GM12878 (cell line): ENCODE results near the gene XIAP. TPM values are rescaled to one million over a fixed set of nuclear protein-coding genes. Genes with fewer than 3 reads are reported as not detected.

Source experiments
- ATAC-seq: fragments of 200-7000 bp; cut with Tn5 transposase; 3 replicates; pipeline ENCODE4 v1.9.1; 2020; ENCODE audit warnings: mild to moderate bottlenecking, moderate library complexity
- BruUV-seq: library from RNA; stranded (reverse); fragments of 400-500 nt; replicated peaks from 2 replicates; lab custom pipeline; 2021; lab: Mats Ljungman, UMichigan
- CTCF ChIA-PET: fragments of 300-600 bp; sonication (Branson Sonifier 250); formaldehyde crosslinking; extraction: SDS; loops from one replicate; lab custom pipeline; 2021; ENCODE audit warnings: inconsistent platforms; lab: Yijun Ruan, JAX
- POLR2A ChIA-PET: fragments of 350-600 bp; formaldehyde crosslinking; extraction: SDS; loops from one replicate; lab custom pipeline; 2021; ENCODE audit warnings: inconsistent platforms; lab: Charles Lee
- RAD21 ChIA-PET: fragments of 300-600 bp; sonication (Branson Sonifier 250); formaldehyde crosslinking; loops from one replicate; lab custom pipeline; 2023; ENCODE audit warnings: antibody characterized with exemption; ENCODE audit not compliant: unreplicated experiment; lab: Charles Lee
- SMC1A ChIA-PET: fragments of 300-600 bp; sonication (Branson Sonifier 250); formaldehyde crosslinking; loops from one replicate; lab custom pipeline; 2023; ENCODE audit not compliant: unreplicated experiment, uncharacterized antibody; lab: Charles Lee
- DNase-seq: peaks from one replicate; pipeline ENCODE4 v3.0.0-alpha.2; 2011; ENCODE audit warnings: low read depth, low spot score
- FAIRE-seq: peaks from 3 replicates; lab custom pipeline; 2011; peaks lifted over from hg19 to GRCh38; lab: Jason Lieb, UNC
- H2AFZ ChIP-seq: 2 replicates; pipeline ENCODE4 v1.6.0; 2011; ENCODE audit warnings: low read depth, low read length, control low read depth; ENCODE audit not compliant: control insufficient read depth
- H3K27ac ChIP-seq: 2 replicates; pipeline ENCODE4 v1.5.1; 2011; ENCODE audit warnings: control low read depth; ENCODE audit not compliant: control insufficient read depth, insufficient read depth
- H3K27me3 ChIP-seq, 2 experiments: replicated peaks in 1 of 2; 2 replicates each; pipeline versions ENCODE4 v1.6.0 to v1.6.1; 2011; ENCODE audit warnings: low read length in 1 of 2; ENCODE audit not compliant: control insufficient read depth in 2 of 2, insufficient read depth in 2 of 2
- H3K36me3 ChIP-seq, 2 experiments: 2 replicates each; pipeline ENCODE4 v1.5.1; 2011; ENCODE audit warnings: low read length in 1 of 2; ENCODE audit not compliant: control insufficient read depth in 2 of 2, insufficient read depth in 2 of 2
- H3K4me1 ChIP-seq: 2 replicates; pipeline ENCODE4 v1.6.1; 2011; ENCODE audit warnings: mild to moderate bottlenecking, low read length, moderate library complexity, mixed read lengths; ENCODE audit not compliant: control insufficient read depth, insufficient read depth
- H3K4me2 ChIP-seq: 2 replicates; pipeline ENCODE4 v1.6.0; 2011; ENCODE audit warnings: control low read depth; ENCODE audit not compliant: control insufficient read depth, insufficient read depth
- H3K4me3 ChIP-seq: fragments of 200-600 bp; sonication (generic); 2 replicates; pipeline ENCODE4 v1.5.1; 2016
- H3K79me2 ChIP-seq: 2 replicates; pipeline ENCODE4 v1.6.0; 2011; ENCODE audit warnings: low read length; ENCODE audit not compliant: control insufficient read depth, insufficient read depth
- H3K9ac ChIP-seq: 2 replicates; pipeline ENCODE4 v1.8.0; 2011; ENCODE audit warnings: low read length, control low read depth, mixed read lengths; ENCODE audit not compliant: control insufficient read depth, insufficient read depth
- H3K9me3 ChIP-seq: replicated peaks from 3 replicates; pipeline ENCODE4 v1.5.1; 2011; ENCODE audit warnings: mild to moderate bottlenecking, low read length; ENCODE audit not compliant: control insufficient read depth, insufficient read depth
- H4K20me1 ChIP-seq: 2 replicates; pipeline ENCODE4 v1.6.0; 2011; ENCODE audit not compliant: control insufficient read depth, insufficient read depth
- CBX5 ChIP-seq: sonication (generic); IDR thresholded peaks from 2 replicates; pipeline ENCODE4 v1.6.1; 2016; ENCODE audit warnings: low read depth, moderate library complexity, mild to moderate bottlenecking, inconsistent platforms
- NFYB ChIP-seq: IDR thresholded peaks from 2 replicates; pipeline ENCODE4 v1.6.1; 2011; ENCODE audit warnings: low read depth, mild to moderate bottlenecking, low read length, improper control_type of control experiment, moderate library complexity; ENCODE audit not compliant: insufficient read depth
- NR2C1 ChIP-seq: fragments of 450-650 bp; IDR thresholded peaks from 2 replicates; pipeline ENCODE4 v1.6.1; 2017; ENCODE audit warnings: antibody characterized with exemption, mild to moderate bottlenecking, moderate library complexity
- NRF1 ChIP-seq: conservative IDR thresholded peaks from 2 replicates; pipeline ENCODE4 v1.6.1; 2011; ENCODE audit warnings: mild to moderate bottlenecking, low read depth, low read length, improper control_type of control experiment
- PML ChIP-seq: IDR thresholded peaks from 2 replicates; pipeline ENCODE4 v1.6.1; 2012; ENCODE audit warnings: low read length, inconsistent platforms
- POU2F2 ChIP-seq: IDR thresholded peaks from 3 replicates; pipeline ENCODE4 v1.6.1; 2011; ENCODE audit warnings: low read depth, mild to moderate bottlenecking, low read length, borderline replicate concordance
- SMARCA5 ChIP-seq: fragments of 450-650 bp; IDR thresholded peaks from 2 replicates; pipeline ENCODE4 v1.6.1; 2017; ENCODE audit warnings: mild to moderate bottlenecking
- SP1 ChIP-seq: IDR thresholded peaks from one replicate; pipeline ENCODE4 v1.6.1; 2011; ENCODE audit warnings: low read depth, low read length
- YBX1 ChIP-seq: fragments of 450-650 bp; IDR thresholded peaks from 2 replicates; pipeline ENCODE4 v1.6.1; 2016; ENCODE audit warnings: antibody characterized with exemption
- ZNF622 ChIP-seq: fragments of 450-650 bp; IDR thresholded peaks from 2 replicates; pipeline ENCODE4 v1.6.1; 2017; ENCODE audit warnings: mild to moderate bottlenecking, inconsistent platforms
- WGBS: methylation state at CpG from one replicate; pipeline ENCODE4 v1.1.6; 2016; ENCODE audit warnings: low lambda C conversion rate; ENCODE audit not compliant: insufficient replicate concordance, insufficient coverage; ENCODE audit errors: missing lambda C conversion rate; 5-methylcytosine and 5-hydroxymethylcytosine counted together
- in situ Hi-C: fragments of 300-500 bp; cut with MboI; formaldehyde crosslinking; loops from 9 replicates; pipeline ENCODE4 v1.14.3; 2018; ENCODE audit warnings: mixed read lengths
- intact Hi-C: fragments of 100-400 bp; cut with micrococcal nuclease; formaldehyde crosslinking; loops from one replicate; pipeline ENCODE4 v1.14.2; 2022; ENCODE audit not compliant: unreplicated experiment
- polyA plus RNA-seq, 11 experiments: library from polyadenylated mRNA; depleted of rRNA in 4 of 11; unstranded in 6 of 11; stranded (reverse) in 5 of 11; fragments of >200 nt; fragmentation: Nextera tagmentation in 4 of 11; fragmentation: Illumina TruSeq in 1 of 11; extraction: Ambion mirVana in 4 of 11; extraction: Trizol in 1 of 11; gene quantifications; 1 replicate in 1 of 11; 2 replicates in 10 of 11; pipeline versions ENCODE4 v1.2.1 to v1.2.3, GENCODE V29; 2011 to 2016; ENCODE audit warnings: inconsistent platforms in 2 of 11, missing spikeins in 2 of 11, low read depth in 1 of 11
- total RNA-seq, 4 experiments: library from RNA; depleted of rRNA in 3 of 4; stranded (reverse); fragments of >200 nt in 3 of 4; fragmentation: Illumina TruSeq in 1 of 4; extraction: Trizol in 1 of 4; gene quantifications; 2 replicates each; pipeline versions ENCODE4 v1.2.1 to v1.2.3, GENCODE V29; 2013 to 2021
- TF ChIP-seq, protein P1 (sequence below): fragments of 450-650 bp; IDR thresholded peaks from 2 replicates; pipeline ENCODE4 v1.6.1; 2017; ENCODE audit warnings: mild to moderate bottlenecking, low read depth, inconsistent platforms; ENCODE audit not compliant: poor library complexity, severe bottlenecking
- TF ChIP-seq, protein P2 (sequence below): fragments of 450-650 bp; formaldehyde crosslinking; IDR thresholded peaks from 2 replicates; pipeline ENCODE4 v1.4.0; 2020; ENCODE audit warnings: mild to moderate bottlenecking, moderate library complexity
- TF ChIP-seq, protein P3 (sequence below): IDR thresholded peaks from 2 replicates; pipeline ENCODE4 v1.6.1; 2012; ENCODE audit warnings: mild to moderate bottlenecking, low read depth, low read length

XIAP gene
- total and polyA plus RNA-seq, 10 of the 15 experiments (the other 5 are each of a cell fraction or from before 2014, with no cell fraction given), result 3.3 to 21.1 (median 14.5) TPM

DNA sequence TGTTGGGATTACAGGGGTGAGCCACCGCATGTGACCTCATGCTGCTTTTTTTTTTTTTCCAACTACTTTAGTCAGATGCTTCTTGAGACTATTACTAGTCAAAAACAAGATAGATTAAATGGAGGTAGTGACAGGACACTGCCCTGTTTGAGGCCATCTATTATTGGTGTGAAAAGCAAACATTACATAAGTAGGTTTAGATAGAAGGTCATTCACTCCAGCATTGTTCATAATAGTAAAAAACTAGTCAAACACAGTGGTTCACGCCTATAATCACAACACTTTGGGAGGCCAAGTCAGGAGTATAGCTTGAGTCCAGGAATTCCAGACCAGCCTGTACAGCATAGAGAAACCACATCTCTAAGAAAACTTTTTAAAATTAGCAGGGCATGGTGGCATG, 16.3 kb downstream of the XIAP start (continued):
- no peak for TF ChIP-seq SMARCA5

DNA sequence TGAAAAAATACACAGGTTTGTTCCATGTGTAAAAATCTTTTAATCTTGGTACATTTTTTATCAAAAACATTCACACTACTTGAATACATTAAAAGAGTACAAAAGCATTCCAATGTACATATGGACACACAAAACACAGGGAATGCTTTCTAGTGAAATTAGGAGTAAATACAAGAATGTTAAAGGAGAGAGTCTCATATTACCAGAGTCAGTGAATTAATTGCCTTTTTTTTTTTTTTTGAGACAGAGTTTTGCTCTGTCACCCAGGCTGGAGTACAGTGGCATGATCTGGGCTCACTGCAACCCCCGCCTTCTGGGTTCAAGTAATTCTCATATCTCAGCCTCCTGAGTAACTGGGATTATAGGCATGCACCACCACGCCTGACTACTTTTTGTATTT, 17.0 kb downstream of the XIAP start:
- ATAC-seq, result no peak
- peaks cover 13% of the 10 kb centered on the region for H3K79me2 ChIP-seq
- 41% methylated on average over 2 of the region's 2 CpGs for whole genome bisulfite sequencing
- TF ChIP-seq, protein P1, sequence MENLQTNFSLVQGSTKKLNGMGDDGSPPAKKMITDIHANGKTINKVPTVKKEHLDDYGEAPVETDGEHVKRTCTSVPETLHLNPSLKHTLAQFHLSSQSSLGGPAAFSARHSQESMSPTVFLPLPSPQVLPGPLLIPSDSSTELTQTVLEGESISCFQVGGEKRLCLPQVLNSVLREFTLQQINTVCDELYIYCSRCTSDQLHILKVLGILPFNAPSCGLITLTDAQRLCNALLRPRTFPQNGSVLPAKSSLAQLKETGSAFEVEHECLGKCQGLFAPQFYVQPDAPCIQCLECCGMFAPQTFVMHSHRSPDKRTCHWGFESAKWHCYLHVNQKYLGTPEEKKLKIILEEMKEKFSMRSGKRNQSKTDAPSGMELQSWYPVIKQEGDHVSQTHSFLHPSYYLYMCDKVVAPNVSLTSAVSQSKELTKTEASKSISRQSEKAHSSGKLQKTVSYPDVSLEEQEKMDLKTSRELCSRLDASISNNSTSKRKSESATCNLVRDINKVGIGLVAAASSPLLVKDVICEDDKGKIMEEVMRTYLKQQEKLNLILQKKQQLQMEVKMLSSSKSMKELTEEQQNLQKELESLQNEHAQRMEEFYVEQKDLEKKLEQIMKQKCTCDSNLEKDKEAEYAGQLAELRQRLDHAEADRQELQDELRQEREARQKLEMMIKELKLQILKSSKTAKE, result no peak
- TF ChIP-seq, protein P2, sequence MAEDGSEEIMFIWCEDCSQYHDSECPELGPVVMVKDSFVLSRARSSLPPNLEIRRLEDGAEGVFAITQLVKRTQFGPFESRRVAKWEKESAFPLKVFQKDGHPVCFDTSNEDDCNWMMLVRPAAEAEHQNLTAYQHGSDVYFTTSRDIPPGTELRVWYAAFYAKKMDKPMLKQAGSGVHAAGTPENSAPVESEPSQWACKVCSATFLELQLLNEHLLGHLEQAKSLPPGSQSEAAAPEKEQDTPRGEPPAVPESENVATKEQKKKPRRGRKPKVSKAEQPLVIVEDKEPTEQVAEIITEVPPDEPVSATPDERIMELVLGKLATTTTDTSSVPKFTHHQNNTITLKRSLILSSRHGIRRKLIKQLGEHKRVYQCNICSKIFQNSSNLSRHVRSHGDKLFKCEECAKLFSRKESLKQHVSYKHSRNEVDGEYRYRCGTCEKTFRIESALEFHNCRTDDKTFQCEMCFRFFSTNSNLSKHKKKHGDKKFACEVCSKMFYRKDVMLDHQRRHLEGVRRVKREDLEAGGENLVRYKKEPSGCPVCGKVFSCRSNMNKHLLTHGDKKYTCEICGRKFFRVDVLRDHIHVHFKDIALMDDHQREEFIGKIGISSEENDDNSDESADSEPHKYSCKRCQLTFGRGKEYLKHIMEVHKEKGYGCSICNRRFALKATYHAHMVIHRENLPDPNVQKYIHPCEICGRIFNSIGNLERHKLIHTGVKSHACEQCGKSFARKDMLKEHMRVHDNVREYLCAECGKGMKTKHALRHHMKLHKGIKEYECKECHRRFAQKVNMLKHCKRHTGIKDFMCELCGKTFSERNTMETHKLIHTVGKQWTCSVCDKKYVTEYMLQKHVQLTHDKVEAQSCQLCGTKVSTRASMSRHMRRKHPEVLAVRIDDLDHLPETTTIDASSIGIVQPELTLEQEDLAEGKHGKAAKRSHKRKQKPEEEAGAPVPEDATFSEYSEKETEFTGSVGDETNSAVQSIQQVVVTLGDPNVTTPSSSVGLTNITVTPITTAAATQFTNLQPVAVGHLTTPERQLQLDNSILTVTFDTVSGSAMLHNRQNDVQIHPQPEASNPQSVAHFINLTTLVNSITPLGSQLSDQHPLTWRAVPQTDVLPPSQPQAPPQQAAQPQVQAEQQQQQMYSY (CRISPR knock-in tag), result no peak
- TF ChIP-seq NRF1 (no peak), CBX5 (no peak), NR2C1 (no peak), SP1 (no peak), YBX1 (no peak), ZNF622 (no peak), PML (no peak), POU2F2 (no peak), NFYB (no peak)
- TF ChIP-seq, protein P3, sequence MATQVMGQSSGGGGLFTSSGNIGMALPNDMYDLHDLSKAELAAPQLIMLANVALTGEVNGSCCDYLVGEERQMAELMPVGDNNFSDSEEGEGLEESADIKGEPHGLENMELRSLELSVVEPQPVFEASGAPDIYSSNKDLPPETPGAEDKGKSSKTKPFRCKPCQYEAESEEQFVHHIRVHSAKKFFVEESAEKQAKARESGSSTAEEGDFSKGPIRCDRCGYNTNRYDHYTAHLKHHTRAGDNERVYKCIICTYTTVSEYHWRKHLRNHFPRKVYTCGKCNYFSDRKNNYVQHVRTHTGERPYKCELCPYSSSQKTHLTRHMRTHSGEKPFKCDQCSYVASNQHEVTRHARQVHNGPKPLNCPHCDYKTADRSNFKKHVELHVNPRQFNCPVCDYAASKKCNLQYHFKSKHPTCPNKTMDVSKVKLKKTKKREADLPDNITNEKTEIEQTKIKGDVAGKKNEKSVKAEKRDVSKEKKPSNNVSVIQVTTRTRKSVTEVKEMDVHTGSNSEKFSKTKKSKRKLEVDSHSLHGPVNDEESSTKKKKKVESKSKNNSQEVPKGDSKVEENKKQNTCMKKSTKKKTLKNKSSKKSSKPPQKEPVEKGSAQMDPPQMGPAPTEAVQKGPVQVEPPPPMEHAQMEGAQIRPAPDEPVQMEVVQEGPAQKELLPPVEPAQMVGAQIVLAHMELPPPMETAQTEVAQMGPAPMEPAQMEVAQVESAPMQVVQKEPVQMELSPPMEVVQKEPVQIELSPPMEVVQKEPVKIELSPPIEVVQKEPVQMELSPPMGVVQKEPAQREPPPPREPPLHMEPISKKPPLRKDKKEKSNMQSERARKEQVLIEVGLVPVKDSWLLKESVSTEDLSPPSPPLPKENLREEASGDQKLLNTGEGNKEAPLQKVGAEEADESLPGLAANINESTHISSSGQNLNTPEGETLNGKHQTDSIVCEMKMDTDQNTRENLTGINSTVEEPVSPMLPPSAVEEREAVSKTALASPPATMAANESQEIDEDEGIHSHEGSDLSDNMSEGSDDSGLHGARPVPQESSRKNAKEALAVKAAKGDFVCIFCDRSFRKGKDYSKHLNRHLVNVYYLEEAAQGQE, result no peak

More for the DNA sequence above, 17.0 kb downstream of the XIAP start:
- CTCF ChIA-PET, result no interaction called here
- no peak overlapping the region for H3K4me3 ChIP-seq
- SMC1A ChIA-PET, result interaction anchor here (1.7 to 1.8 kb wide), 2 partner anchors 16 to 46 kb away, joined by 6 to 7 read pairs; no protein-coding TSS in a partner anchor
- H3K4me1 ChIP-seq, result peaks cover 9% of the 10 kb centered on the region; the same call in 1 of the 2 replicates
- no peak overlapping the region for H3K27ac ChIP-seq
- H2AFZ ChIP-seq, result no peak overlapping the region
- H3K4me2 ChIP-seq, result no peak overlapping the region
- intact Hi-C loops (no loop called here), in situ Hi-C loops (no loop called here)
- POLR2A ChIA-PET, result no interaction called here
- no peaks in the 10 kb centered on the region; the same call in 2 of the 3 replicates for H3K9me3 ChIP-seq
- H3K9ac ChIP-seq, result no peak overlapping the region
- H3K27me3 ChIP-seq, result no peaks in the 10 kb centered on the region
- FAIRE-seq (no peak), DNase-seq (no peak)
- H4K20me1 ChIP-seq, result no peaks in the 10 kb centered on the region
- RAD21 ChIA-PET, result interaction anchor here (1.2 to 1.9 kb wide), 2 partner anchors 44 to 82 kb away, joined by 3 to 6 read pairs; no protein-coding TSS in a partner anchor
- no TSS peak for BruUV-seq
- no peaks in the 10 kb centered on the region for H3K36me3 ChIP-seq
